ENCODE measurements around the gene PHF14.

DNA sequence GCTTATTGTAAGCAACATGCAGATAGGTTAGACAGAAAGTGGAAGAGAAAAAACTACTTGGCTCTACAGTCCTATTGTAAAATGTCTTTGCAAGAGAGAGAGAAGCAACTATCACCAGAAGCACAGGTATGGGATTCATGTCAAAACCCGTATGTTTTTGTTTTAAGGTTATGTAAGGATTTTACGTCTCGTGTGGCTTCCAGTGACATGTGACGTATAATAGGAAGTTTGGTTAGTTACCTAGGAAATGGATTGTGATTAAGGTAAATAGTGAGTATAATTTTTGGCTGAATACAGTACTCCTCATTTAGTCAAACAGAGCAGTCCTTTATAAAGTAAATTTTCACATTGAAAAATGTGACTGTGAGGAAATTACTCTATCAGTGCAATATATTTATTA is 62.0 kb downstream of the PHF14 start:
- TF ChIP-seq, protein P1, sequence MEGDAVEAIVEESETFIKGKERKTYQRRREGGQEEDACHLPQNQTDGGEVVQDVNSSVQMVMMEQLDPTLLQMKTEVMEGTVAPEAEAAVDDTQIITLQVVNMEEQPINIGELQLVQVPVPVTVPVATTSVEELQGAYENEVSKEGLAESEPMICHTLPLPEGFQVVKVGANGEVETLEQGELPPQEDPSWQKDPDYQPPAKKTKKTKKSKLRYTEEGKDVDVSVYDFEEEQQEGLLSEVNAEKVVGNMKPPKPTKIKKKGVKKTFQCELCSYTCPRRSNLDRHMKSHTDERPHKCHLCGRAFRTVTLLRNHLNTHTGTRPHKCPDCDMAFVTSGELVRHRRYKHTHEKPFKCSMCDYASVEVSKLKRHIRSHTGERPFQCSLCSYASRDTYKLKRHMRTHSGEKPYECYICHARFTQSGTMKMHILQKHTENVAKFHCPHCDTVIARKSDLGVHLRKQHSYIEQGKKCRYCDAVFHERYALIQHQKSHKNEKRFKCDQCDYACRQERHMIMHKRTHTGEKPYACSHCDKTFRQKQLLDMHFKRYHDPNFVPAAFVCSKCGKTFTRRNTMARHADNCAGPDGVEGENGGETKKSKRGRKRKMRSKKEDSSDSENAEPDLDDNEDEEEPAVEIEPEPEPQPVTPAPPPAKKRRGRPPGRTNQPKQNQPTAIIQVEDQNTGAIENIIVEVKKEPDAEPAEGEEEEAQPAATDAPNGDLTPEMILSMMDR (IDR thresholded peaks at IDR 0.05) = no peak
- TF ChIP-seq POLR2A (IDR thresholded peaks at IDR 0.05) = no peak

All from esophagus squamous epithelium (tissue), 4 donors.